Activated CD8-positive, alpha-beta memory T cell treated with anti-CD3 and anti-CD28 coated beads, Interleukin-2, amount 50 U/mL, for 24 hours (primary cell): Measurements from ENCODE around the gene TACR1.
"Not testable (repeated sequence)": the region's sequence is repeated elsewhere in the genome, so short reads cannot be mapped to it uniquely, and the experiment has no call there.

Experiments used
- DNase-seq: peaks from one replicate; pipeline ENCODE4 v3.0.0-alpha.2; 2020; ENCODE audit errors: extremely low read depth

The TACR1 gene

DNA sequence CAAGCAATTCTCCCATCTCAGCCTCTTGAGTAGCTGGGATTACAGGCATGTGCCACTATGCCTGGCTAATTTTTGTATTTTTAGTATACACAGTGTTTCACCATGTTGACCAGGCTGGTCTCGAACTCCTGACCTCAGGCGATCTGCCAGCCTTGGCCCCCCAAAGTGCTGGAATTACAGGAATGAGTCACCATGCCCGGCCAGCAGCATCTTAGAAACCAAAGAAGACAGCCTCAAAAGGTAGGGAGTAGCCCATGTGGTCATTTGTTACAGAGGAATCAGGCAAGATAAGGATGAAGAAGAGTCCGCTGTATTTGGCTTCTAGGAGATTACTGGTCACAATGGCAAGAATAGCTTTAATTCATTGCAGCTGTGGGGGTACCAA is 53.1 kb downstream of the TACR1 start:
- DNase-seq, result not testable (repeated sequence)

DNA sequence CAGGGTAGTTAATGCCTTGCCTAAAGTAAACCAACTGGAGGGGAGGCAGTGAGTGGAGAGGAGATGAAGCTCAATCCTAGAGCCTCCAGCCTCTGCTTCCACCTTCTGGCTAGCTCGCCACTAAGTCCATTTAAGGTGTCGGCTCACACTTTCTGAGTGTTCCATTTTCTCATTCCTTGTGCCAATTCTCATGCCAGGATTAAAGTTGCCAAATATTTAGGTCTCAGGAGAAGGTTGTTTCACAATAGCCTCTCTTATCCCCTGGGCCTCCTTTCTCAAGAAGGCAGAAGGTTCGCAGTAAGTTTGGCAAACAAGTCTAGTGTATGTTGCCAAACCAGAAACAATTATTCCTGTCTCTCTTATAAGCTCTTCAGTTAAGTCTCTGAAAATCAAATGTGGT is 57.2 kb downstream of the TACR1 start:
- DNase-seq, result no peak

DNA sequence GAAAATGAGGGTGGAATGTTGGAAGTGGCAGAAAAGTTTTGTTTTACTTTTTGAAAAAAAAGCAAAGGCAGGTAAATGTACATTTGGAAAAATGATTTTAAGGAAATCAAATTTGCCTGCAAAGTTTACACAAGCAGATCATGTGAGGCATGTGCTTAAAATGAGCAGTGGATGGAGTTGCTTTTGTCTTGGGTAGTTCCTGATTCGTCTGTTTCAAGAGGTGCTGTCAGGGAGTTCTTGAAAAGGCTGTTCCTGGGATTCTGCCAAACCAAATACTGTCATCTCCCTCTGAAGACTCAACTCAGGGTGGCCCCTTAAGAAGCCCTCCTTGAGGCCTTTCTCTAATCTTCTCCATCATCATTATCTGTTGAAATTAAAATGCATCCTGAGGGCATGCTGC is 59.0 kb downstream of the TACR1 start:
- DNase-seq, result no peak

- DNase-seq, result no peak
Measured at GRCh38 chr2:75139171-75139570, 60.1 kb downstream of the TACR1 start.

GRCh38 chr2:75138528-75138927 is 60.8 kb downstream of the TACR1 start:
- no peak for DNase-seq

DNA sequence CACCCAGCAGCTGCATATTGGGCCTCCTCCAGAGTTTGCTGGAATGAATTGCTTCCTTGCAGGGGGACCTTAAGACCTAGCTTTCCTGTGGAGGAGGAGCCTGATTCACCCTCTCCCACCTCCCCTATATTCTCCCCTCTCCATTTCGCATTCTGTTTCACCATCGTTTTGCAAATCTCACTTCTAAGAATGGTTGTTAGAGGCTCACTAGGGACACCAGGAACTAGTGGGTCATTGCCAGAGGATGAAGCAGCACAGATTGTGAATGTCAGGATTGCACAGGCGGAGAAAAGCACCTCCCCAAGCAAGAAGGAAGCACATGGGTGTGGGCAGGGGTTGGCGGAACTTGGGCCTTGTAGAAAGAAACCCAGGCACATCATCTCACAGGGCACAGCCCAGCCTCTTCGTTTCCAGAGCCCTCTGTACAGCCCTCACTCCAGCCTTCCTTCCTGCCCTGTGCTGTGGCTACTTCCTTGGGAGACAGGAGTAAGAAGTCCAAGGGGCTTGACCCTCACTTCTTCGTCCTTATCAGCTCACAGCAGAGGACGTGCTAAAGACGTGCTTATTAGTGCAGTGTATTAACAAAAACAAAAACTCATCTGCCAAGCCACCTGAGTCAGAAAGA is 63.4 kb downstream of the TACR1 start:
- DNase-seq, result no peak

DNA sequence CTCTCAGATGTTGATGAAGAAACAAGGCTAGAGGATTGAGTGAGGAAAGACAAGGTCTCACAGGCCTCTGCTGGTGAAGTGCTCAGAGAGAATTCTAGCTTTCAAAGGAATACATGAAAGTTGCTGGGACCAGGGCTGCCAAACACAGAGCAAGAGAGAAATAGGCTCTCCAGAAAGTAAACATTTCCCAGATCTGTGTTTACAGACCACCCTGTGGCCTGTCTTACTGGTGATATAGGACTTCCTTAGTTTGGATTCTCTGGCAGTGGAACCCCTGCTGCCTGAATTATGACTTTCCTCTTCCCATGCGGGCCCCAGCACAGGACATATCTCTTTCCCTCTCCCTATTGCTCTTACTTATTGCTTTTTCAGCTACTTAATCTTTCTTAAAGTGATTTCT is 64.5 kb downstream of the TACR1 start:
- DNase-seq, result no peak

DNA sequence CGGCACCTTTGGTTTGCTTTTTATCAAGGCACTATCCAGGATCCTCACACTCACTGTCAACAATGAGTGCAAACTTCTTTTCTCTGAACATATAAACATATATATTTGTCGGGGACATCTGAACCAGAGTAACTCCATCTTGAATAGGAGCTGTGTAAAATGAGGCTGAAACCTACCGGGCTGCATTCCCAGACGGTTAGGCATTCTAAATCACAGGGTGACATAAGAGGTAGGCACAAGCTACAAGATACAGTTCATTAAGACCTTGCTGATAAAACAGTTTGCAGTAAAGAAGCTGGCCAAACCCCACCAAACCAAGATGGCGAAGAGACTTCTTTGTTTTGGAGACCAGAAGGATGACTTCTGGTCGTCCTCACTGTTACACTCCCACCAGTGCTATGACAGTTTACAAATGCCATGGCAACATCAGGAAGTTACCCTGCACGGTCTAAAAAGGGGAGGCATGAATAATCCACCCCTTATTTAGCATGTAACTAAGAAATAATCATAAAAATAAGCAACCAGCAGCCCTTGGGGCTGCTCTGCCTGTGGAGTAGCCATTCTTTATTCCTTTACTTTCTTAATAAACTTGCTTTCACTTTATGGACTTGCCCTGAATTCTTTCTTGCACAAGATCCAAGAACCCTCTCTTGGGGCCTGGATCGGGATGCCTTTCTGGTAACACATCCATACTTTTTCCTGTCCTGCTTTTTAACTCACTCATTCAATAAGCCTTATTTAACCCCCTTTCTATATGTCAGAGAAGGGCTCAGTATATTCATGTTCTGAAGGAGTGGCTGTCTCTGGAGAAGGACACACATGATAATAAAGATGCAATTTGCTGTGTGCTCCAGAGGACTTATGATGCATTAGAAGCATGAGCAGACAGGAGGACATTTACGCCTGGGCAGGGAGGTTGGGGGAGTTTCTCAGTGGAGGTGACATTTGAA is 65.4 kb downstream of the TACR1 start:
- DNase-seq, result no peak

DNA sequence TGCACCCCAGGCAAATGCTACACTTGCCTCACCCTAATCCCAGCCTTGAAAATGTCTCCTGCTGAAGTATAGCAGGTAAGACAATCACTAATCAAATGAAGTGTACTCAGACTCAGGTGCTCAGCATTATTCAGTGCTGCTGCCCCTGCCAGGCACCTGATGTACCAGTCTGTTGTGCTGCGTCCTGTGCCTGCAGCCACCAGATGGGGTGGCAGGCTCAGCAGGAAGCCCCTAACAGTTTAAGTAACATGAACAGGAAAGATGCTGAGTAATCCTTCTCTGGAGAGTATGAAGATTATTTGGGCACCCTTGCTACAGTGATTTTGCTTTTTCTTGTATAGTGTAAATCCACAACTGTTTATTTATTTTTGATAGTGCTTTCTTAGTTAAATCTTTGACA is 69.1 kb downstream of the TACR1 start:
- no peak for DNase-seq

- DNase-seq, result no peak
Measured at GRCh38 chr2:75123876-75124275, 75.4 kb downstream of the TACR1 start.

DNA sequence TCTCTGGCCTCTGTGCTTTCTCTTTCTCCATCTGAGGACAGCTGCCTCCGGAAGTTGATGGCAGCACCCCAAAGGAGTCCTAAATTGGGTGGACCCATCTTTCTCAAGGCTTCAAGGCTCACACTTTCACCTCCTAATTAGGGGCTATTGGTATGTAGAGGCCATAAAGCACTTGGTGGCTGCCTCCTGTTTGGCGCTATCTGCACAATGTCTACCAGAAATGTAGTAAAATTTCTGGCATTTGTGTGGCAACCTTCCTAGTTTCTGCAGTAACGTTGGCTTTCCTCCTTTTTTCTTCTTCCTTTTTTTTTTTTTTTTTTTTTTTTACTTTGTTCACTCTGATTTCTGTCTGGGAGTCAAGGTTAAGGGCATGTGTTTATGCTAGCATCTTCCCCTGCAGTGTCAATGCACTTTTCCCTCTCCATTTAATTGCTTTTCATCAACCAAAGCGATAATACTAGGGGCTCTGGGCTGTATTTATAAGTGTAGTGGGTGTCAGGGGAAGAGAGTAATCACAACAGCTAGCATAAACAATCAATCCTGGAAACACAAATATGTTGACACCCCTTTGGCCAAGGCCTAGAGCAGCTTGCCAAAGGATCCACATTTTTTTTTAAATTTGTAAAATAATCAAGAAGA is 86.0 kb downstream of the TACR1 start:
- no peak for DNase-seq

DNA sequence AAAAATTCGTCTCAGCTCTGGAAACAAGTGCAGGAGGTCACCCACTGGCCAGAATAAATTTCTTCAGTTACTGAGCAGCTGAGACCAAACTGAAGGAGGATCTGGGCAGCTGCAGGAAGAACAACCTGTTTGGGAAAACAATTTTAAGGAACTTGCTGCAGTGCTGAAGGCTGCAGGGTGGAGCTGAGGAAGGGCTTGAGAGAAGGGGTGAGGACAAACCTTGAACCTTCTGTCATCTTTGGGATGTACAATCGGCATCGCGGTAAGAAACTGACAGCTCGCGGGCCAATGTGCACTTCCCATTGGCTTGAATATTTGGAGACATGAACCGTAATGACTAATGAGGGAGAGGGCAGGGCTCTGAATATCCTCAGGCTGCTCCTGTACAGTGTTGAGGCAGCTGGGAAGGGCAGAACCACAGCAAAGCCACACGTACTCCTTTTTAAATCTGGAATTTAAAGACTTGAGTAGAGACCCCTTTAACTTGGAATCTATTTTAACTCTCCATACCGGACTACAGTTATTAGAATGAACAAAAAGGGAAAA is 90.3 kb downstream of the TACR1 start:
- DNase-seq, result no peak

GRCh38 chr2:75102011-75102410 is 97.3 kb downstream of the TACR1 start:
- DNase-seq, result no peak

DNA sequence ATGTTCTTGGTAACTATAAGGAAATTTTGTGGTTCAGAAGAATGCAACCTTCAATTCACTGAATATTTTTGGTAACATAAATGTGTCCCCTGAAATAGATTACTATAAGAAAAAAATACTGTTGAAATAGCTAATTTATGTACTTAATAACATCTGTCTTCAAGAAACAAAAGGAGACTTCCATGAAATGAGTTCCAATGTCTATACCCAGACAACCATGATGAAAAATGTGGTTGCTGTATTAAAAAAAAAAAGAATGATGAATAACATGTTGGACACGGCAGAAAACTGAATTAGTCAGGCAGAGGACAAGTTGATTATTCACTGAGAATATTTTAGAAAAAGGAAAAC is 98.5 kb downstream of the TACR1 start:
- no peak for DNase-seq

GRCh38 chr2:75100011-75100800 is 99.1 kb downstream of the TACR1 start:
- DNase-seq, result no peak

GRCh38 chr2:75099521-75099922 is 99.8 kb downstream of the TACR1 start:
- no peak for DNase-seq

GRCh38 chr2:75098856-75099255 is 100.5 kb downstream of the TACR1 start:
- no peak for DNase-seq

DNA sequence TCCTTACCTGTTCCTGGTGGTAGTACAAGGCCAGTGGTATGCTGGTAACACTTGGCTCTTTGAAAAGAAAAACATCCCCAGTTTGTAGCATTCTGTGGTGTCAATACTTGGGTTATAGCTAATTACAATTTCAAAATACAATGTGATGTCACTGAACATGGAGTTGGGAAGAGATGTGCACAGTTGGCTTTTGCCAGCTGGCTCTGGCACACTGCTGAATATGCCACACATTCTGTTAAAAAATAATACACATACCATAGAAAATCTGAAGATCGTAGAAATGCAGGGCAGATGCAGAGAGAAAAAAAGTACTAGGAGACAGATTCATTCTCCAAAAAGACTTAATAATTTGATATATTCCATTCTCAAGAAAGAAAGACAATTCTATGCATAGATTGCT is 101.5 kb downstream of the TACR1 start:
- no peak for DNase-seq

DNA sequence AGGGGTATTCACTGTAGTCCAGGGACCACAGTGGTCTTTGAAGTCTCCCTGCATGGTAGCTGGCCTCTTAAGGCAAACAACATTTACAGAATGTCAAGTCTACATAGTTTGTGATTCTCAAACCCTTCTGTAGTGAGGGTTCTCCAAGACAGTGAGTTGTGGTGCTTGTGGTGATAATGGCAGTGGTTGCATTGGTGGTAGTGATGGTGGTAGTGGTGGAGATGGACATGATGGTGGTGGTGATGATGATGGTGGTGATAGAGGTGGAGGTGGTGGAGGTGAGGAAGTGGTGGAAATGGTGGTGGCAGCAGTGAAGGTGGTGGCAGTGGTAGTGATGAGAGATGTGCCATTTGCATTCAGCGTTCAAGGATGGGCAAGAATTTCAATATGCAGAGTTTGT is 104.9 kb downstream of the TACR1 start:
- DNase-seq, result no peak

GRCh38 chr2:75090770-75091515 is 108.4 kb downstream of the TACR1 start:
- no peak for DNase-seq

GRCh38 chr2:75089471-75089870 is 109.8 kb downstream of the TACR1 start:
- DNase-seq, result no peak
